Epithelial cell of proximal tubule (primary cell): ENCODE measurements around the gene SAMD7. TPM values are rescaled to one million over a fixed set of nuclear protein-coding genes. Genes with fewer than 3 reads are reported as not detected.

Experiments
- DNase-seq: peaks from one replicate; pipeline ENCODE4 v3.0.0-alpha.2; 2011; ENCODE audit warnings: low read depth
- H3K4me3 ChIP-seq: 2 replicates; pipeline ENCODE4 v1.5.1; 2011; ENCODE audit warnings: low read depth, mild to moderate bottlenecking, low read length
- total RNA-seq: library from RNA; depleted of rRNA; stranded (reverse); fragments of >200 nt; gene quantifications from 2 replicates; pipeline ENCODE4 v1.2.3, GENCODE V29; 2015
- TF ChIP-seq, protein P1 (sequence below): conservative IDR thresholded peaks from 2 replicates; pipeline ENCODE4 v1.5.1; 2012; ENCODE audit warnings: low read depth, mild to moderate bottlenecking, low read length

The SAMD7 gene
- total RNA-seq, 1 donor from 2014 or later = not detected

DNA sequence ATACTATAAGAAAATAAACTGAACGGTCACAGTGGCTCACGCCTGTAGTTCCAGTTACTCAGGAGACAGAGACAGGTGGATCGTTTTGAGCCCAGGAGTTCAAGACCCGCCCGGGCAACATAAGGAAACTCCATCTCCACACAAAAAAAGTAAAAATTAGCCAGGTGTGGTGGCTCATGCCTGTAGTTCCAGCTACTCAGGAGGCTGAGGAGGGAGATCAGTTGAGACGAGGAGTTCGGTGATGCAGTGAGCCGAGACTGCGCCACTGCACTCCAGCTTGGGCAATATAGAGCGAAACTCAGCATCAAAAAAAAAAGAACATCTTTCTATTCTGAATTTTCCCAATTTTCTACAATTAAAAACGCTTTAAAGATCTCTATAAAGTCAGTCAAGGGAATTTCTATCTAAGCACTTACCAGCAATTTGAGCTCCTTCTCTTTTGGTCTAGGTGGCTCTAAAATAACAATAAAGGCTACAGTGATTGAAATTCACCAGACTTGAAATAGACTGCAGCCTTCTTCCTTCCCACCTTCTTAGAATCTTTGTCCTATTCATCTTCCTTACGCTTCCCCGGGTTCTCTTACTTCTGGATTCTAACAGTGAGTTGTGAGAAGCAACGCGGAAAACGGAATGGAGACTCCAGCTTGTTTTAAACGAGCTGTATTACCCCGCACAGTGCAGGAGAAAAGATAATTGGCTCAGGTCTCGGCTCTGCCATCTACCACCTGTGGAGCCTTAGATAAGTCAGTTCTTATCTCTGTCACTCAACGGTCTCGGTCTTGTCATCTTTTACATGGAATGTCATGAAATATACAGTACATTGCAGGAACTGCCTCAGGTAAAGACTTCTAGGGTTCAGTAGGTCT, 54.4 kb downstream of the SAMD7 start:
- H3K4me3 ChIP-seq = peak overlapping the region; percentile 74
- DNase-seq = no peak
- TF ChIP-seq, protein P1, sequence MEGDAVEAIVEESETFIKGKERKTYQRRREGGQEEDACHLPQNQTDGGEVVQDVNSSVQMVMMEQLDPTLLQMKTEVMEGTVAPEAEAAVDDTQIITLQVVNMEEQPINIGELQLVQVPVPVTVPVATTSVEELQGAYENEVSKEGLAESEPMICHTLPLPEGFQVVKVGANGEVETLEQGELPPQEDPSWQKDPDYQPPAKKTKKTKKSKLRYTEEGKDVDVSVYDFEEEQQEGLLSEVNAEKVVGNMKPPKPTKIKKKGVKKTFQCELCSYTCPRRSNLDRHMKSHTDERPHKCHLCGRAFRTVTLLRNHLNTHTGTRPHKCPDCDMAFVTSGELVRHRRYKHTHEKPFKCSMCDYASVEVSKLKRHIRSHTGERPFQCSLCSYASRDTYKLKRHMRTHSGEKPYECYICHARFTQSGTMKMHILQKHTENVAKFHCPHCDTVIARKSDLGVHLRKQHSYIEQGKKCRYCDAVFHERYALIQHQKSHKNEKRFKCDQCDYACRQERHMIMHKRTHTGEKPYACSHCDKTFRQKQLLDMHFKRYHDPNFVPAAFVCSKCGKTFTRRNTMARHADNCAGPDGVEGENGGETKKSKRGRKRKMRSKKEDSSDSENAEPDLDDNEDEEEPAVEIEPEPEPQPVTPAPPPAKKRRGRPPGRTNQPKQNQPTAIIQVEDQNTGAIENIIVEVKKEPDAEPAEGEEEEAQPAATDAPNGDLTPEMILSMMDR = no peak

DNA sequence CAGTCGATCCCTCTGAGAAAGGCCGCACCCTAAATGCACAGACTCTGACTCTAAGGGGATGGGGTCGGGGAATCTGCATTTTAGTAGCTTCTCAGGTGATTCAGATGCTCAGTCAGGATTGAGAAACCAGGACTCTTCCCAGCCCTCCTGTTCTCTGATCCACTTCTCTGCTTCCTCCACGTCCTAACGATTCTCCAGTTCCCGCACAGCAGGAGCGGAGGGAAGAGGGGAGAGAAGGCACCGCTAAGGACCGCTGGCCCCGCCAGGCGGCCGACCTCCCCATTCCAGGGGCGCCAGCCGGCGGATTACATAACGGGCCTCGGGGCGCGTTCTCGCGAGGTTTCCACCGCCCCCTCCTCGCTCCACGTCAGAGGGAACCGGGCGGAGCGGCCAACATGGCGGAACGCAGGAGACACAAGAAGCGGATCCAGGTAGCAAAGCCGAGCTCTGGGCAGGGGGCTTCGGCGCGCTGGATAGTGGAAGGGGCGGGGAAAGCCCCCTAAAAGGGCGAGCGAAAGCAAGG, 55.1 kb downstream of the SAMD7 start, which contains the start of gene SEC62:
Gene SEC62 (plus strand): TSS at position 380 of the 523 bp plus-strand sequence. CDS start 16 bp downstream, at position 396.
- TF ChIP-seq, protein P1 = peak; percentile 52
- no peak for DNase-seq
- H3K4me3 ChIP-seq = peak within 1 kb of the TSS; percentile 74

DNA sequence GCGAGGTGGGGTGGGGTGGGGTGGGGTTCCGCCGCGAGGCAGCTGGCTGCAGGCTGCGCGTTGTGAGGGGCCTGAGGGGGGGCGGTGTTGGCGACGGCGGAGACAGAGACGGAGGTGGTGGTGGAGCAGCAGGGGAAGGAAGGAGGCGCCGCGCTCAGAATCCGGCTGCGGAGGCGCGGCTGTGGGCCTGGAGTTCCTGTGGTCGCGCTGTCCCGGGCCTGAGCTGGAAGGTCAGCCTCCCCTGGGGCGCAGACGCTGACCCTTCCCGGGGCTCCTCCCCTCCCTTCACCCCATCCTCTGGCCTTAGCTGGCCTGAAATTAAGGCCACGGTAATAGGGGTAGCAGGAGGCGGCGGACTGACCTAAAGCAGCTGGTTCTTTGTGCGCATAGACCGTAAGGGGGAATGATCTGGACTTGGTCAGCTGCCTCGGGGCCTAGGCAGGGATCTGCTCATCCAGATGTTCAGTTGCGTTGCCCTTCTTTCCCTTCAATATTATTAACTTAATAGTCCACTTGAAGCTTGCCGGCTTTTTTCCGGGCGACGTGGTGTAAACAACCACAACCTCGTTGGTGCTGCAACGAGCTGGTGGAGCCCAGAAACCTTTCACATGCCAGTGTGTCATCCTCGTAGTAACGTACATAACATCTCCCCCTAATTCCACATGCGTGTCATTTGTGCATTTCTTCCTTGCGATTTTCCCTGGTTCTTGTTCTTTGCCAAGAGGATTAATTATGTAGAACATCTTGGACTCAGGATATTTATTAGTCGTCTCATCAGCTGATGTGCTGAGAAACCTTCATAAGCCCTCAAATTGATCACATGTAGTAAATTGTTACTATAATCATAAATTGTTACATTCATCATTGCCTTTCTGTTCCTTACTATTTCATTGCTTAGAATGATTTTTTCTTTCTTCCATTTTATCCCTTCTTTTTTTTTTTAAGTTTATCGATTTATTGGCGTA, 55.9 kb downstream of the SAMD7 start:
- TF ChIP-seq, protein P1 = no peak
- no peak for DNase-seq
- H3K4me3 ChIP-seq = peak overlapping the region; percentile 74

DNA sequence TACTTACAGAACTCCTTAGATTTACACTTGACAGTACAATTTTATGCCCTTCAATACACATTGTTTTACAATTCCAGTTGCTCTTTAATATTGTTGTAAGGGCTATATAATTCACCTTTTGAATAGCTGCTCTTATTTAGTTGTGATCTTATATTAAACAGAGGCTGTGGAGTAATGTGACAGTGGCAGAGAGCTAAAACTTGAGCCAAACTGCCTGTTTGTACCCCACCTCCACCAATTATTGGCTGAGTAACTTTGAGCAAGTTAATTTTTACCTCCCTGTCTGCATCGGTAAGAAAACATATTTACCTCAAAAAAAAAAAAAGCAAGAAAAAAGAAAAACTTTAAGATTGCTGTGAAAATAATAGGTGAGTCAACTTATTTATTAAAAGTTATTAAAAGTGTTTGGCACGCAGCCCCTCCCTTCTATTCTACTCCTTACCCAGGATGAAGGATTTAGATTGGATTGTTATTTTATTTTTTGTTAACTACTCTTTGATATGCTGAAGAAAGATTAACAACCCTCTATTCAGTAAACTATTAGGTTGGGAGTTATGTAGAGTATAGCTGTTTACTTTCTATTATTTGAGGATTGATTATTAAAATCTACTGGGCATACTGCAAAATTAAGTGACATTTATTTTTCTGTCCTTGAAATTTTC, 57.0 kb downstream of the SAMD7 start:
- TF ChIP-seq, protein P1 = no peak
- DNase-seq = no peak
- H3K4me3 ChIP-seq = peak overlapping the region; percentile 74

DNA sequence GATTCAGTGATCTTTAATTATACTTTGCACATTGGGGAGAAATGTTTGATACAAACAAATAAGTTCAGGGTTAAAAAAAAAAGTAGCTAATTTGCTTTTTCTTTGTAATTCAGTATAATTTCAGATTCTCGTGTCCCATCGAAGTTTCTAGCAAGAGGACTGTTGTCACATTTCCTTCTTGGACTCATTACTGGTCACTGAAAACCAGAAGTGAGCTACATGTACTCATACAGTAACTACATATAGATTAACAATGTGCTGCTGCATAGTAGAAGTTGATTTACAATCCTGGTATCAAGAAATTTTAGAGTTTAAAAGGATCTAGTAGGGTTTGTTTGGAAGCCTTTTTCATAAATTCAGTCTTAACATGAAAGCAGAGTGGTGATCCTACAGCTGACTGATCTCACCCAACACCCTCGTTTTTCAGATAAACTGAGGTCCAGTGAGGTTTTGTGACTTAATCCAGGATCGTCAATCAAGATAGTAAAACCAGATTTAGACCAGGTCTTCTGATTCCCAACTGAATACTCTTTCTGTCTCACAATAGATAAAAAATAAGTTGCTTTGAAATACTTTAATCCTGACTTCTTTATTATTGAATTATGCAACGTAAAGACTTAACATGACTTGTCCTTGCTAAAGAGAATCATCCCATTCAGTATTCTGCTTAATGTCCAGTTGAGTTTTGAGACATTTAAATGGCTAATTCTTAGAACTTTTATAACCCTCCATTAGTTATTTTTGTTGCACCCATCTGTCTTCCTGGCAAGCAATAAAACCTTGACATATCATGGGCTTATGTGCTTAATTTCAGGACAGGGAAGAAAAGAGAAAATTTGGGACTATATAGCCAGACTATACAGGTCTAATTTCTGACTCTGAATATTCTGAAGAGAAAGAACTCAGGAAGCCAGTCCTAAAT, 58.1 kb downstream of the SAMD7 start:
- TF ChIP-seq, protein P1 = no peak
- no peak overlapping the region for H3K4me3 ChIP-seq
- no peak for DNase-seq
